Esophagus (tissue), 2 donors: ENCODE measurements around the gene PEX6. TPM values are rescaled to one million over a fixed set of nuclear protein-coding genes. Genes with fewer than 3 reads are reported as not detected.
A peak's percentile ranks its signal among the peaks of the same experiment; 100 is the strongest.
"Not testable (repeated sequence)": the region's sequence is repeated elsewhere in the genome, so short reads cannot be mapped to it uniquely, and the experiment has no call there.

ENCODE experiments used
- H3K27ac ChIP-seq, 2 donors: one replicate each; pipeline ENCODE4 v1.5.1; 2013; ENCODE audit warnings: low read depth in 2 of 2, mild to moderate bottlenecking in 2 of 2, inconsistent platforms in 1 of 2, low read length in 1 of 2, moderate library complexity in 1 of 2
- H3K27me3 ChIP-seq, 2 donors: one replicate each; pipeline ENCODE4 v1.6.1; 2013; ENCODE audit warnings: low read length in 2 of 2, control low read depth in 1 of 2, mild to moderate bottlenecking in 1 of 2; ENCODE audit not compliant: insufficient read depth in 2 of 2, control insufficient read depth in 1 of 2
- H3K36me3 ChIP-seq, 2 donors: one replicate each; pipeline ENCODE4 v1.6.1; 2013; ENCODE audit warnings: low read length in 1 of 2; ENCODE audit not compliant: control insufficient read depth in 2 of 2, insufficient read depth in 2 of 2
- H3K4me1 ChIP-seq, 2 donors: one replicate each; pipeline ENCODE4 v1.6.1; 2013; ENCODE audit warnings: low read length in 1 of 2; ENCODE audit not compliant: control insufficient read depth in 2 of 2, insufficient read depth in 2 of 2
- H3K4me3 ChIP-seq, 2 donors: one replicate each; pipeline ENCODE4 v1.5.1; 2013; ENCODE audit warnings: low read length in 2 of 2, mild to moderate bottlenecking in 2 of 2, low read depth in 1 of 2, moderate library complexity in 1 of 2
- H3K9me3 ChIP-seq, 2 donors: one replicate each; pipeline ENCODE4 v1.6.1; 2013; ENCODE audit warnings: mild to moderate bottlenecking in 2 of 2, low read depth in 1 of 2, low read length in 1 of 2, moderate library complexity in 1 of 2; ENCODE audit not compliant: control insufficient read depth in 2 of 2, insufficient read depth in 1 of 2
- WGBS, 2 donors: extraction: QIAGEN DNeasy Blood & Tissue Kit; methylation state at CpG; one replicate each; pipeline ENCODE4 v1.1.7; 2013; 5-methylcytosine and 5-hydroxymethylcytosine counted together
- polyA plus RNA-seq, 2 donors: library from polyadenylated mRNA; stranded (reverse); fragments of 200-250 nt; gene quantifications; one replicate each; pipeline ENCODE4 v1.2.3, GENCODE V29; 2013
- donor health status: healthy with polysubstance abuse.
- donor health status: Bipolar disorder and iron deficiency.

PEX6 gene
- polyA plus RNA-seq, 2 donors, result 13.1 to 13.7 TPM

GRCh38 chr6:42961020-42961470, 17.9 kb downstream of the PEX6 start:
- Histone ChIP-seq H3K36me3 (peaks cover 4 to 25% of the 10 kb centered on the region in 2 donors), H3K27ac (no peak overlapping the region), H3K4me3 (peak overlapping the region; percentile 38 to 49), H3K27me3 (no peaks in the 10 kb centered on the region), H3K9me3 (no peaks in the 10 kb centered on the region), H3K4me1 (peaks cover 0 to 6% of the 10 kb centered on the region in 2 donors)
- 15 to 19% methylated on average over 15 of the region's 15 CpGs for WGBS, 2 donors

GRCh38 chr6:42960243-42961019, 18.6 kb downstream of the PEX6 start, which contains the start of gene GNMT:
GNMT (plus strand) TSS chr6:42960754; CDS start chr6:42960768, 14 bp downstream.
- H3K27me3 ChIP-seq, result no peaks in the 10 kb centered on the region
- H3K4me3 ChIP-seq, result peak within 1 kb of the TSS; percentile 38 to 49
- H3K4me1 ChIP-seq, result peaks cover 0 to 6% of the 10 kb centered on the region in 2 donors
- H3K36me3 ChIP-seq, result peaks cover 4 to 21% of the 10 kb centered on the region in 2 donors
- WGBS, 2 donors, result 4% methylated on average over 58 to 62 of the region's 62 CpGs
- no peaks in the 10 kb centered on the region for H3K9me3 ChIP-seq
- no peak within 1 kb of the TSS for H3K27ac ChIP-seq

GRCh38 chr6:42959917-42960242, 19.1 kb downstream of the PEX6 start:
- Histone ChIP-seq H3K4me1 (peaks cover 0 to 6% of the 10 kb centered on the region in 2 donors), H3K27ac (no peak overlapping the region), H3K27me3 (no peaks in the 10 kb centered on the region), H3K9me3 (no peaks in the 10 kb centered on the region), H3K36me3 (peaks cover 4 to 15% of the 10 kb centered on the region in 2 donors), H3K4me3 (peak overlapping the region; percentile 38 to 49)
- WGBS, 2 donors, result 20 to 27% methylated on average over 13 of the region's 13 CpGs

GRCh38 chr6:42958125-42958524, 20.9 kb downstream of the PEX6 start:
- Histone ChIP-seq H3K4me3 (no peak overlapping the region), H3K36me3 (peaks cover 0 to 4% of the 10 kb centered on the region in 2 donors), H3K4me1 (peaks cover 0 to 6% of the 10 kb centered on the region in 2 donors), H3K27me3 (no peaks in the 10 kb centered on the region), H3K9me3 (no peaks in the 10 kb centered on the region), H3K27ac (no peak overlapping the region)
- WGBS, 2 donors, result 81 to 84% methylated on average over 8 of the region's 8 CpGs

GRCh38 chr6:42954405-42954804, 24.6 kb downstream of the PEX6 start:
- whole genome bisulfite sequencing, 2 donors, result 43 to 72% methylated on average over 4 of the region's 4 CpGs
- not testable (repeated sequence) for H3K27ac ChIP-seq, H3K36me3 ChIP-seq, H3K9me3 ChIP-seq, H3K4me3 ChIP-seq, H3K27me3 ChIP-seq, H3K4me1 ChIP-seq

- Histone ChIP-seq H3K4me1 (no peaks in the 10 kb centered on the region), H3K36me3 (no peaks in the 10 kb centered on the region), H3K4me3 (no peak overlapping the region), H3K27me3 (no peaks in the 10 kb centered on the region), H3K9me3 (no peaks in the 10 kb centered on the region), H3K27ac (no peak overlapping the region)
- 94 to 98% methylated on average over 4 of the region's 4 CpGs for WGBS, 2 donors
Measured at GRCh38 chr6:42952389-42952788, 26.6 kb downstream of the PEX6 start.

- Histone ChIP-seq H3K27me3 (no peaks in the 10 kb centered on the region), H3K27ac (no peak overlapping the region), H3K4me3 (no peak overlapping the region), H3K36me3 (no peaks in the 10 kb centered on the region), H3K9me3 (no peaks in the 10 kb centered on the region), H3K4me1 (no peaks in the 10 kb centered on the region)
Measured at GRCh38 chr6:42947950-42948349, 31.0 kb downstream of the PEX6 start.

GRCh38 chr6:42942444-42942843, 36.5 kb downstream of the PEX6 start:
- H3K27me3 ChIP-seq, result no peaks in the 10 kb centered on the region
- no peak overlapping the region for H3K4me3 ChIP-seq
- H3K4me1 ChIP-seq, result peaks cover 0 to 2% of the 10 kb centered on the region in 2 donors
- no peak overlapping the region for H3K27ac ChIP-seq
- peaks cover 0 to 19% of the 10 kb centered on the region in 2 donors for H3K36me3 ChIP-seq
- no peaks in the 10 kb centered on the region for H3K9me3 ChIP-seq
- WGBS, 2 donors, result 75 to 79% methylated on average over 7 of the region's 7 CpGs

- H3K4me1 ChIP-seq, H3K27ac ChIP-seq, H3K4me3 ChIP-seq, H3K9me3 ChIP-seq, H3K27me3 ChIP-seq: not testable (repeated sequence)
- peaks cover 0 to 19% of the 10 kb centered on the region in 2 donors for H3K36me3 ChIP-seq
- WGBS, 2 donors, result 93 to 95% methylated on average over 5 of the region's 5 CpGs
Measured at GRCh38 chr6:42941356-42941755, 37.6 kb downstream of the PEX6 start.

GRCh38 chr6:42940493-42941045, 38.4 kb downstream of the PEX6 start:
- WGBS, 2 donors, result 90 to 95% methylated on average over 6 of the region's 6 CpGs
- Histone ChIP-seq H3K4me3 (no peak overlapping the region), H3K36me3 (peaks cover 4 to 24% of the 10 kb centered on the region in 2 donors)

More at GRCh38 chr6:42940493-42941045, 38.4 kb downstream of the PEX6 start:
- no peak overlapping the region for H3K27ac ChIP-seq
- H3K9me3 ChIP-seq, result no peaks in the 10 kb centered on the region
- H3K4me1 ChIP-seq, result peaks cover 0 to 2% of the 10 kb centered on the region in 2 donors
- no peaks in the 10 kb centered on the region for H3K27me3 ChIP-seq
